Nephron (organoid): ENCODE measurements around the gene ZNF492.
"Not testable (repeated sequence)": the region's sequence is repeated elsewhere in the genome, so short reads cannot be mapped to it uniquely, and the experiment has no call there.

Experiments
- H3K27ac Mint-ChIP-seq, 3 experiments: 2 replicates each; pipeline ENCODE4 v1.8.0; 2020; ENCODE audit warnings: mixed read lengths in 3 of 3, mild to moderate bottlenecking in 2 of 3, moderate library complexity in 1 of 3
- H3K27me3 Mint-ChIP-seq: 2 replicates; pipeline ENCODE4 v1.8.0; 2021; ENCODE audit warnings: low read depth, mild to moderate bottlenecking, moderate library complexity, mixed read lengths
- H3K36me3 Mint-ChIP-seq: 2 replicates; pipeline ENCODE4 v1.8.0; 2020; ENCODE audit warnings: low read depth, mixed read lengths
- H3K4me1 Mint-ChIP-seq: 2 replicates; pipeline ENCODE4 v1.8.0; 2020; ENCODE audit warnings: mixed read lengths
- H3K4me3 Mint-ChIP-seq, 3 experiments: 2 replicates each; pipeline ENCODE4 v1.8.0; 2020; ENCODE audit warnings: mild to moderate bottlenecking in 3 of 3, mixed read lengths in 3 of 3, moderate library complexity in 2 of 3
- H3K9me3 Mint-ChIP-seq: 2 replicates; pipeline ENCODE4 v1.8.0; 2020; ENCODE audit warnings: mixed read lengths
- TF ChIP-seq, protein P1 (sequence below), 3 experiments: fragments of 200-600 bp; sonication (generic); IDR thresholded peaks; one replicate each; pipeline ENCODE4 v1.5.0; 2021; ENCODE audit warnings: antibody characterized with exemption in 3 of 3; ENCODE audit not compliant: unreplicated experiment in 3 of 3

ZNF492 gene

DNA sequence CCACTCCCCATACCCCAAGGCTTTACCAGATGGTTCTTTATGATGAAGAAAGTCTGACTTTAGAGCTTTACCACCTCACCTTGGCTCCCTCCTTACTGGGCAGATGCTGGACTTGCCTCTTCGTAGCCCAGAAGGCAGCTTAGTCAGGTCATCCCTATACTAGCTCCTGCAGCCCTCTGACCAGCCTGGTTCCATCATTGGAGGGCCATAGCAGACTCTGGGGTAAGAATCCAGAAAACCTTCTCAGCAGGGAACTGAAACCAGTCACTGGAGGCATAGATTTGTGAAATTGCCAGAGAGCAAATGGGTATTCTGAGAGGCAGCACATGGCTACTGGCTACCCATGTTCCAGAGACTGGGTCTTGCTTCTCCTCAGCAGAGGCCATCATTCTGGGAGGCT lies 21.8 kb upstream of the ZNF492 start:
- no peaks in the 10 kb centered on the region for H3K4me1 Mint-ChIP-seq
- no peak overlapping the region for H3K27ac Mint-ChIP-seq
- H3K36me3 Mint-ChIP-seq = peaks cover 4% of the 10 kb centered on the region
- TF ChIP-seq, protein P1, sequence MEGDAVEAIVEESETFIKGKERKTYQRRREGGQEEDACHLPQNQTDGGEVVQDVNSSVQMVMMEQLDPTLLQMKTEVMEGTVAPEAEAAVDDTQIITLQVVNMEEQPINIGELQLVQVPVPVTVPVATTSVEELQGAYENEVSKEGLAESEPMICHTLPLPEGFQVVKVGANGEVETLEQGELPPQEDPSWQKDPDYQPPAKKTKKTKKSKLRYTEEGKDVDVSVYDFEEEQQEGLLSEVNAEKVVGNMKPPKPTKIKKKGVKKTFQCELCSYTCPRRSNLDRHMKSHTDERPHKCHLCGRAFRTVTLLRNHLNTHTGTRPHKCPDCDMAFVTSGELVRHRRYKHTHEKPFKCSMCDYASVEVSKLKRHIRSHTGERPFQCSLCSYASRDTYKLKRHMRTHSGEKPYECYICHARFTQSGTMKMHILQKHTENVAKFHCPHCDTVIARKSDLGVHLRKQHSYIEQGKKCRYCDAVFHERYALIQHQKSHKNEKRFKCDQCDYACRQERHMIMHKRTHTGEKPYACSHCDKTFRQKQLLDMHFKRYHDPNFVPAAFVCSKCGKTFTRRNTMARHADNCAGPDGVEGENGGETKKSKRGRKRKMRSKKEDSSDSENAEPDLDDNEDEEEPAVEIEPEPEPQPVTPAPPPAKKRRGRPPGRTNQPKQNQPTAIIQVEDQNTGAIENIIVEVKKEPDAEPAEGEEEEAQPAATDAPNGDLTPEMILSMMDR (IDR thresholded peaks at IDR 0.05; ENCODE audit: unreplicated experiment in 3 of 3) = no peak
- no peaks in the 10 kb centered on the region for H3K27me3 Mint-ChIP-seq
- H3K9me3 Mint-ChIP-seq = peaks cover 70% of the 10 kb centered on the region
- no peak overlapping the region for H3K4me3 Mint-ChIP-seq

DNA sequence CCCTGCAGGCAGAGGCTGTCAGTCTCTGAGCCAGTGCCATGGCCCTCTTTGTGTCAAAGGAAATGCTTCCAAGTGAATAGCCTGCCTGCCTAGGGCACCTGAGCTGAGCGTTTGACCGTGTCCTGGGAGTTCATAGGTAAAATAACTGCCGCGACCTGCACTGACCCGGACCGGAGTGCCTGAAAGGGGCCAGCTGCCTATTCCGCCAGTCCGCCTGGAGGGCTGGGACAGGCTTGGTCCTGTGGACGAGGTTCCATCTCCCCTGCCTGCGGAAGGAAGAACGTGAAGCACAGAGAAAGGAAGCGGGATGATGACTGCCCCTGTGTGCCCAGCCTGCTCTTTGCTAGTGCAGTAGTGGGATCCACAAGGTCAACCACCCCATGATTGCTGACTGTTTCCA lies 17.5 kb upstream of the ZNF492 start:
- TF ChIP-seq, protein P1 (IDR thresholded peaks at IDR 0.05; ENCODE audit: unreplicated experiment in 3 of 3) = no peak
- Mint-ChIP-seq H3K27me3 (no peaks in the 10 kb centered on the region), H3K4me3 (no peak overlapping the region), H3K4me1 (no peaks in the 10 kb centered on the region), H3K9me3 (peaks cover 57% of the 10 kb centered on the region), H3K27ac (no peak overlapping the region), H3K36me3 (peaks cover 4% of the 10 kb centered on the region)

DNA sequence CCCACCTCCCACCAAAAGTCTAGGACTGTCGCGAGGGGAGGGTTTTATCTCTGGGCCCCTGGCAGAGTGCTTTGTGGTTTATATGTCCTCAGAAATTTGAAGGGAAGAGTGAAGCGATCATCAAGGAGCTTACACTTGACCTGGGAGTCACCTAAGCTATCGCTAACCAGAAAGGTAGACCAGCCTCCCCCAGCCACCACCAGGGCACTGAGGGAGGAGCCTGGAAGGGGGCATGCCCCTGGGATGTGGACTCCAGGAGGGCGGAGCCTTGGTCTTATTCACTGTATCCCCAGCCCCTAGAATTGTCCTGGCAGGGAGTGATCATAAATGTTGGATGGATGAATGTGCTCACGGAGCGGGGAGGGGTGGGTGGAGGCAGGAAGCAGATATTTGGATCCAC lies 16.9 kb upstream of the ZNF492 start:
- H3K4me1 Mint-ChIP-seq, H3K27ac Mint-ChIP-seq, H3K4me3 Mint-ChIP-seq, H3K36me3 Mint-ChIP-seq, H3K27me3 Mint-ChIP-seq: not testable (repeated sequence)
- H3K9me3 Mint-ChIP-seq = peaks cover 55% of the 10 kb centered on the region

DNA sequence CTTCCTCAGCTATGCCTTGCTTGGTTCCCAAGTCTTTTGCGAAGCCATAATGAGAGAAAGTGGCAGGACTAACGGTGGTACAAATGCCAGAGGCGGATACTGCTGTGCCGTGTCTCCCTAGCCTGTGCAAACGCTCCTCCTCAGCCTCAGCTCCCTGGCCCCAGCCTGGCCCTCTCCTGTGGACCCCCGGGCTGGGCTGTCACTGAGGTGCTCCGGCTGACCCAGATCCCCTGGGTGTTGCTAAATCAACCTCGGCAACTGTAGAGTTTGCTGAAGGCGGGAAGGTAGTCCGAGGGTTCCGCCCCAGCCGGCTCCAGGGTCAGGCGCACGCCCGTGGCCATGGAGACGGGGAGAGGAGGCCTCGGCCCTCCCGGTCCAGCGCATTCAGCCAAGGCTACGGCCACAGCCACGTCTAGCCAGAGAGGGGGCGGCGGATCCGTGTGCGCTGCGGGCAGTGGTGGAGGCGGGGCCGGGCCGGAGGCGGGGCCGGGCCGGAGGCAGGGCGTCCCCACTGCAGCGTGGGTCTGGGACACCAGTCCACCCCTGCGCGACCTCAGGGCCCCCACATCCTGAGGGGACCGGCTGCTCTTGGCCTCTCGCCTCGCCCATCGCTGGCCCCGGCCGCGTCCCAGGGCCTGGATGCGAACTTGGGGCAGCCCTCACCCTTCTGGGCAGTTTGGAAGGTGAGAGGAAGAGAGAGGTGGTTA lies 16.4 kb upstream of the ZNF492 start:
- TF ChIP-seq, protein P1 (IDR thresholded peaks at IDR 0.05; ENCODE audit: unreplicated experiment in 3 of 3) = no peak
- peaks cover 4% of the 10 kb centered on the region for H3K36me3 Mint-ChIP-seq
- no peak overlapping the region for H3K4me3 Mint-ChIP-seq
- no peaks in the 10 kb centered on the region for H3K27me3 Mint-ChIP-seq
- no peak overlapping the region for H3K27ac Mint-ChIP-seq
- H3K4me1 Mint-ChIP-seq = no peaks in the 10 kb centered on the region
- peaks cover 50% of the 10 kb centered on the region for H3K9me3 Mint-ChIP-seq

DNA sequence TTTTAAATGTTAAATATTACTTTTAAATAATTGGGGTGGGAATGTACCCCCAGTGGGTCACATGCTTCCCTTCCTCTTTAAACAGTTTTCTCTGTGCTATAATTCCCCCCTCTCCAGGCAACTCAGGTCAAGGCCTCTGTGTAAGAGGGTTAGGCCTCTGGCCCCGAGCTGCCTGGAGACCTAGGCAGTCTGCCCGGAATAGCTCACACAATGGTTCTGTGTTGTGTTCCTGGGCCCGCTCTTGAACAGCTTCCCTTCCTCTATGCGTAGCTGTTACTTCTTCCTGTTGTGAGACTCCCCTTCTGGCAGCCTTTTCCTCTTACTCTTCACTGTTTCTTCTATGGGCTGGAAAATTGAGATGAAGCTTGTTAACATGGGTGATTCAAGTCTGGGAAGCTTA lies 14.8 kb upstream of the ZNF492 start:
- H3K27me3 Mint-ChIP-seq = no peaks in the 10 kb centered on the region
- no peaks in the 10 kb centered on the region for H3K4me1 Mint-ChIP-seq
- H3K4me3 Mint-ChIP-seq = no peak overlapping the region
- peaks cover 42% of the 10 kb centered on the region for H3K9me3 Mint-ChIP-seq
- peaks cover 2% of the 10 kb centered on the region for H3K36me3 Mint-ChIP-seq
- no peak overlapping the region for H3K27ac Mint-ChIP-seq
- TF ChIP-seq, protein P1 (IDR thresholded peaks at IDR 0.05; ENCODE audit: unreplicated experiment in 3 of 3) = no peak

DNA sequence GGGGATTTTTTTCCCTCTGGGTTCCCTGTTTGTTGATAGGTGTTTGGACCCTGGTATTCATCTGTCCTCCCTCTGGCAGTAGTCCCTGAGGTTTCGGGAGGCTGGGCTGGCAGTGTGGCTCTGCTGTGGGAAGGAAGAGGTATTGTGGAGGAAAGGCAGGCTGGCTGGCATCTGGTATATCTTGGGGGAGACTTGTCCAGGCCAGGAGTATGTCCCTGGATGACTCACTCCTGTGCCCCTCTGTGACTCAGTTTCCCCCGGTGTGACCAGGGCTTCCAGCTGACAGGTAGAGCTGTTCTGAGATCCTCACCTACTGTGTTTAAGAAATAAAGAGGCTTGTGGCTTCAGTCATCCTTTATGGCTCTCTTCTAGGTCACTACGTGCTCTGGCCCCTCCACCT lies 14.2 kb upstream of the ZNF492 start:
- Mint-ChIP-seq H3K4me1 (no peaks in the 10 kb centered on the region), H3K9me3 (peaks cover 39% of the 10 kb centered on the region), H3K4me3 (no peak overlapping the region), H3K36me3 (no peaks in the 10 kb centered on the region), H3K27me3 (no peaks in the 10 kb centered on the region), H3K27ac (no peak overlapping the region)
- TF ChIP-seq, protein P1 (IDR thresholded peaks at IDR 0.05; ENCODE audit: unreplicated experiment in 3 of 3) = no peak
